Lung (tissue), 12 donors: Measurements from ENCODE around the gene AGR3. TPM values are rescaled to one million over a fixed set of nuclear protein-coding genes. Genes with fewer than 3 reads are reported as not detected.

Experiments
- ATAC-seq: fragments of 200-7000 bp; cut with Tn5 transposase; one replicate; pipeline ENCODE4 v1.9.1; 2020; ENCODE audit warnings: moderate number of reproducible peaks; ENCODE audit not compliant: insufficient read depth, low FRiP score
- DNase-seq, 3 donors: peaks; one replicate each; pipeline ENCODE4 v3.0.0-alpha.2; 2013 to 2017
- H3K27ac ChIP-seq, 2 donors: one replicate each; pipeline ENCODE4 v1.5.1; 2013; ENCODE audit warnings: mild to moderate bottlenecking in 2 of 2, moderate library complexity in 2 of 2, control low read depth in 1 of 2, inconsistent platforms in 1 of 2, low read depth in 1 of 2, low read length in 1 of 2
- H3K27me3 ChIP-seq, 3 donors: one replicate each; pipeline ENCODE4 v1.5.1; 2013; ENCODE audit warnings: low read length in 2 of 3; ENCODE audit not compliant: control insufficient read depth in 3 of 3, insufficient read depth in 3 of 3
- H3K36me3 ChIP-seq, 4 donors: one replicate each; pipeline ENCODE4 v1.5.1; 2013; ENCODE audit warnings: low read length in 4 of 4, mild to moderate bottlenecking in 1 of 4, moderate library complexity in 1 of 4; ENCODE audit not compliant: control insufficient read depth in 4 of 4, insufficient read depth in 4 of 4
- H3K4me1 ChIP-seq, 5 donors: one replicate each; pipeline ENCODE4 v1.5.1; 2013; ENCODE audit warnings: low read length in 5 of 5, mild to moderate bottlenecking in 2 of 5, moderate library complexity in 1 of 5; ENCODE audit not compliant: control insufficient read depth in 5 of 5, insufficient read depth in 5 of 5
- H3K4me3 ChIP-seq: one replicate; pipeline ENCODE4 v1.5.1; 2013; ENCODE audit warnings: mild to moderate bottlenecking, control low read depth, moderate library complexity
- H3K9ac ChIP-seq, 2 donors: one replicate each; pipeline ENCODE4 v1.5.1; 2013; ENCODE audit warnings: low read length in 2 of 2, control low read depth in 1 of 2; ENCODE audit not compliant: insufficient read depth in 1 of 2
- H3K9me3 ChIP-seq, 4 donors: one replicate each; pipeline ENCODE4 v1.5.1; 2013; ENCODE audit warnings: low read length in 3 of 4, mild to moderate bottlenecking in 1 of 4, moderate library complexity in 1 of 4; ENCODE audit not compliant: control insufficient read depth in 4 of 4, insufficient read depth in 3 of 4
- CTCF ChIP-seq: IDR thresholded peaks from 2 replicates; pipeline ENCODE4 v1.5.1; 2012; ENCODE audit warnings: mild to moderate bottlenecking; ENCODE audit errors: control extremely low read depth, extremely low read depth
- WGBS, 2 donors: extraction: QIAGEN DNeasy Blood & Tissue Kit; methylation state at CpG; one replicate each; pipeline ENCODE4 v1.1.7; 2013; 5-methylcytosine and 5-hydroxymethylcytosine counted together
- polyA plus RNA-seq, 2 donors: library from polyadenylated mRNA; stranded (reverse); fragments of 200-250 nt; gene quantifications; one replicate each; pipeline ENCODE4 v1.2.1, GENCODE V29; 2013
- total RNA-seq, 2 donors: library from RNA; depleted of rRNA in 1 of 2; stranded (reverse); fragments of >200 nt in 1 of 2; gene quantifications; one replicate each; pipeline ENCODE4 v1.2.1, GENCODE V29; 2014 to 2021
- donor health status: control.
- donor health status: control.
- donor health status: Bipolar disorder and iron deficiency.
- donor health status: healthy.
- donor health status: DM: yes; HTN: yes; CAD: no.

Gene AGR3
- total and polyA plus RNA-seq, 4 donors: 136 to 464 (median 188) TPM

- Histone ChIP-seq H3K4me3 (no peak overlapping the region), H3K27ac (no peak overlapping the region), H3K9me3 (peaks cover 0 to 1% (median 0%) of the 10 kb centered on the region in 4 donors), H3K27me3 (no peaks in the 10 kb centered on the region), H3K4me1 (peaks cover 0 to 1% (median 0%) of the 10 kb centered on the region in 5 donors), H3K36me3 (no peaks in the 10 kb centered on the region), H3K9ac (no peak overlapping the region)
- ATAC-seq: no peak
- 88 to 89% methylated on average over 3 of the region's 3 CpGs for WGBS, 2 donors
- TF ChIP-seq CTCF: no peak
- DNase-seq: no peak
Observed at GRCh38 chr7:16818732-16819131, 63.1 kb downstream of the AGR3 start.

- H3K27me3 ChIP-seq: no peaks in the 10 kb centered on the region
- ATAC-seq: no peak
- no peak overlapping the region for H3K4me3 ChIP-seq
- peak in 1 of 3 donors; percentile 27 for DNase-seq
- H3K9ac ChIP-seq: no peak overlapping the region
- TF ChIP-seq CTCF: no peak
- H3K9me3 ChIP-seq: peaks cover 0 to 1% (median 0%) of the 10 kb centered on the region in 4 donors
- WGBS, 2 donors: 76 to 81% methylated on average over 1 of the region's 1 CpG
- no peaks in the 10 kb centered on the region for H3K36me3 ChIP-seq
- no peak overlapping the region for H3K27ac ChIP-seq
- H3K4me1 ChIP-seq: peaks cover 0 to 1% (median 0%) of the 10 kb centered on the region in 5 donors
Observed at GRCh38 chr7:16817536-16817935, 64.2 kb downstream of the AGR3 start.

DNA sequence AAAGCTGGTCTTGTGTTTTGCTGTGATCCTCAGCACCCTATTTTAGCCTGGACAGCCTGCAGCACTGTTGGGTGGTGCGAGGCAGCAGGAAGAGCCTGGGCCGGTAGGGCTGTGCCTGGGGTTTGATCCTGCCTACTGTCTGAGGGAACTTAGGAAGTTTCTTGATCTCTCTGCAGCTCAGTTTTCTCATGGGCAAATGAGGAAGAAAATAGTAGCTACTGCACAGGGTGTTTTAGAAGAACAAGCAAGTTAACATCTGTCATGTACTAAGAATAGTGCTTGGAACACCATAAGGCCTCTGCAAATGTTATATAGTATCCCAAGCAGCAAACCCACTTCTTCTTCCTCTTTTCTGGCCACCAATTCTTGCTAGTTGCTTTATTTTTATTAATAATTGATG lies 65.0 kb downstream of the AGR3 start:
- WGBS, 2 donors: 11 to 74% methylated on average over 2 of the region's 2 CpGs
- DNase-seq (no peak), ATAC-seq (no peak)
- H3K27me3 ChIP-seq: no peaks in the 10 kb centered on the region
- no peak overlapping the region for H3K4me3 ChIP-seq
- H3K36me3 ChIP-seq: no peaks in the 10 kb centered on the region
- H3K9ac ChIP-seq: no peak overlapping the region
- H3K4me1 ChIP-seq: peaks cover 0 to 1% (median 0%) of the 10 kb centered on the region in 5 donors
- no peak overlapping the region for H3K27ac ChIP-seq
- H3K9me3 ChIP-seq: peaks cover 0 to 1% (median 0%) of the 10 kb centered on the region in 4 donors
- TF ChIP-seq CTCF: no peak

DNA sequence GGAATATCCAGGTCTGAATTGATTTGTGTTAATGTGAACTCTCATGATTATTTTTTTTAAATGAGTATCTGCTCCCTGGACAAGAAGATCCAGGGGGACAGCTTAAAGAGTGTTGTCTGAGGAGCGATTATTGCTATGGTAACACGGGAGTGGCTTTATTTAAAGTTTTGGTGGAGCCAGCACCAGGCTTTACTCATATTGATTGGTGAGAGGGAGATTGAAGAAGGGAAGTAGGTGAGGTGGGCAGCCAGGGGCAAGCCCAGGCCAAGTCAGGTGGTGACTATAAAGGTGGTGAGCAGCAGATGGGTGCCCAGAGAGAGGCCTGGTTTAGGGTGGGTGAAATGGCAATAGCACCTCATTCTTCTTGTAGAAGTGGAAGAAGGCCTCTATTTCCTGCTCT lies 66.8 kb downstream of the AGR3 start:
- ATAC-seq (no peak), DNase-seq (no peak)
- no peak for TF ChIP-seq CTCF
- Histone ChIP-seq H3K36me3 (no peaks in the 10 kb centered on the region), H3K27me3 (no peaks in the 10 kb centered on the region), H3K4me3 (no peak overlapping the region), H3K27ac (no peak overlapping the region), H3K4me1 (peaks cover 0 to 1% (median 0%) of the 10 kb centered on the region in 5 donors), H3K9ac (no peak overlapping the region), H3K9me3 (peaks cover 0 to 1% (median 0%) of the 10 kb centered on the region in 4 donors)
- WGBS, 2 donors: 90 to 96% methylated on average over 2 of the region's 2 CpGs
